WTC11 (cell line): ENCODE data around the gene CLCN1.

ENCODE experiments used
- CDX4 ChIP-seq: fragments of 250-450 bp; sonication (Bioruptor Pico); IDR thresholded peaks from 2 replicates; pipeline ENCODE4 v1.9.0; 2021; ENCODE audit warnings: moderate library complexity, mild to moderate bottlenecking, inconsistent platforms, borderline replicate concordance
- CTCF ChIP-seq: fragments of 200-600 bp; IDR thresholded peaks from 2 replicates; pipeline ENCODE4 v1.8.0; 2022; ENCODE audit warnings: antibody characterized with exemption
- FOXP4 ChIP-seq: sonication (generic); formaldehyde crosslinking; IDR thresholded peaks from 2 replicates; pipeline ENCODE4 v1.8.0; 2022; ENCODE audit warnings: mild to moderate bottlenecking, missing genetic modification reagents
- IRF2 ChIP-seq: sonication (generic); formaldehyde crosslinking; IDR thresholded peaks from 2 replicates; pipeline ENCODE4 v1.8.0; 2022; ENCODE audit warnings: low read depth, missing genetic modification reagents, borderline replicate concordance
- MAX ChIP-seq: sonication (generic); formaldehyde crosslinking; IDR thresholded peaks from 2 replicates; pipeline ENCODE4 v1.8.0; 2022; ENCODE audit warnings: mild to moderate bottlenecking, missing genetic modification reagents
- MYBL2 ChIP-seq: sonication (generic); formaldehyde crosslinking; IDR thresholded peaks from 2 replicates; pipeline ENCODE4 v1.8.1; 2023; ENCODE audit warnings: mild to moderate bottlenecking, moderate library complexity, missing genetic modification reagents
- SMAD3 ChIP-seq: sonication (generic); formaldehyde crosslinking; IDR thresholded peaks from 2 replicates; pipeline ENCODE4 v1.8.0; 2022; ENCODE audit warnings: missing genetic modification reagents, mild to moderate bottlenecking, borderline replicate concordance
- TCF7 ChIP-seq: sonication (generic); formaldehyde crosslinking; IDR thresholded peaks from 2 replicates; pipeline ENCODE4 v1.8.0; 2022; ENCODE audit warnings: mild to moderate bottlenecking, low read depth, missing genetic modification reagents, moderate library complexity
- TEAD1 ChIP-seq: sonication (generic); formaldehyde crosslinking; IDR thresholded peaks from 2 replicates; pipeline ENCODE4 v1.8.0; 2022; ENCODE audit warnings: mild to moderate bottlenecking, missing genetic modification reagents
- ZNF138 ChIP-seq: sonication (generic); formaldehyde crosslinking; conservative IDR thresholded peaks from 2 replicates; pipeline ENCODE4 v1.8.1; 2022; ENCODE audit warnings: mild to moderate bottlenecking, moderate library complexity, missing genetic modification reagents
- ZNF263 ChIP-seq: sonication (generic); formaldehyde crosslinking; IDR thresholded peaks from 2 replicates; pipeline ENCODE4 v1.8.1; 2022; ENCODE audit warnings: low read depth, mild to moderate bottlenecking, moderate library complexity, missing genetic modification reagents
- ZNF396 ChIP-seq: fragments of 250-450 bp; sonication (Bioruptor Pico); IDR thresholded peaks from 2 replicates; pipeline ENCODE4 v1.8.0; 2021; ENCODE audit warnings: mild to moderate bottlenecking, moderate library complexity, borderline replicate concordance
- ZNF671 ChIP-seq: fragments of 250-450 bp; sonication (Bioruptor Pico); IDR thresholded peaks from 2 replicates; pipeline ENCODE4 v1.8.0; 2021; ENCODE audit warnings: mild to moderate bottlenecking

GRCh38 chr7:143318661-143319060, 2.8 kb downstream of the CLCN1 start:
- TF ChIP-seq TEAD1 (CRISPR knock-in tag) (no peak), CDX4 (CRISPR knock-in tag) (no peak), ZNF263 (no peak), ZNF138 (CRISPR knock-in tag) (no peak), ZNF396 (CRISPR knock-in tag) (no peak), SMAD3 (CRISPR knock-in tag) (no peak), CTCF (no peak), MYBL2 (CRISPR knock-in tag) (no peak), TCF7 (no peak), IRF2 (no peak), MAX (CRISPR knock-in tag) (no peak), ZNF671 (CRISPR knock-in tag) (no peak), FOXP4 (CRISPR knock-in tag) (no peak)
